G401 (cell line): Measurements from ENCODE around the gene RARA. TPM values are rescaled to one million over a fixed set of nuclear protein-coding genes. Genes with fewer than 3 reads are reported as not detected.

Experiments used
- DNase-seq: peaks from one replicate; pipeline ENCODE4 v3.0.0-alpha.2; 2015; ENCODE audit warnings: low spot score
- in situ Hi-C: cut with HindIII; loops from 2 replicates; pipeline ENCODE4 v1.10.0; 2016; ENCODE audit warnings: low sequenced_read_pairs, mixed read lengths
- total RNA-seq: library from RNA; depleted of rRNA; stranded (reverse); fragments of >200 nt; shearing (Covaris generic); gene quantifications from 2 replicates; pipeline ENCODE4 v1.2.3, GENCODE V29; 2014

RARA gene
- total RNA-seq, 1 experiment from 2014 or later: 11.8 TPM

DNA sequence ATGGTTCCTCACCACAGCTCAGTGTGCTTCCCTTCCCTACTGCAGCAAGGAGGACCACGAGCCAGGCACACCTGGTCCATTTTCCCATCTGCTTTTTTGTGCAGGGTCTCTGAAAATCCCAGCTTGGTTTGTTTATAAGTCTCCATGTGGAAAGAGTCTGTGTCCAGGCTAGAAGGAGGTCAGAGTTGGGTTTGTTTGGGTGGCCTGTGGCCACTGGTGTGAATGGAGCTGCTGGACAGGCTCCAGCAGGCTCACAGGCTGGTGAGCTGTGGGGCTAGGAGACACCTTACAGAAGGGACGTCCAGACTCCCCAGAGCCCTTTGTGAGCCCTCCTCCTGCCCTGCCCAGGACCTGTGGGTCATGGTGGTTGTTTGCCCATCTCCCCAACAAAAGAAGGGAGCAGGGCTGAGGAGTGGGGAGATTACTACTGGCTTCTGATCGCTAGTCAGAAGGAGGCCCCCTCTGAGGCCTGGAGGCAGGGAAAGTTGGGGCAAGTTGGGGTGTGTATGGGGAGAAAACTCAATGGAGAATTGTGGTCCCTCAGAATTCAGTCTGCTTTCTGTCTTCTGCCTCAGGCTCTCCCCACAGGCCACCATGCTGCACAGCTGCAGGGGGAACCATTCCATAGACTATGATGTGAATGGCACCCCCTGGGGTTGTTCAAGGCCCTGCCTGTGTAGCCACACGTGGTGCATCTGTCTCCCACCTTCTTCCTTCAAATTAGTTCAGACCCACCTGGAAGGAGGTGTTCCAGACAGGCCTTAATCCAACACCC lies 4.1 kb downstream of the RARA start:
- DNase-seq: no peak
- in situ Hi-C loops: loop anchor here (25.0 kb wide), 1 partner anchor 251 kb away; the partner anchor contains the start of genes MED24 and THRA

DNA sequence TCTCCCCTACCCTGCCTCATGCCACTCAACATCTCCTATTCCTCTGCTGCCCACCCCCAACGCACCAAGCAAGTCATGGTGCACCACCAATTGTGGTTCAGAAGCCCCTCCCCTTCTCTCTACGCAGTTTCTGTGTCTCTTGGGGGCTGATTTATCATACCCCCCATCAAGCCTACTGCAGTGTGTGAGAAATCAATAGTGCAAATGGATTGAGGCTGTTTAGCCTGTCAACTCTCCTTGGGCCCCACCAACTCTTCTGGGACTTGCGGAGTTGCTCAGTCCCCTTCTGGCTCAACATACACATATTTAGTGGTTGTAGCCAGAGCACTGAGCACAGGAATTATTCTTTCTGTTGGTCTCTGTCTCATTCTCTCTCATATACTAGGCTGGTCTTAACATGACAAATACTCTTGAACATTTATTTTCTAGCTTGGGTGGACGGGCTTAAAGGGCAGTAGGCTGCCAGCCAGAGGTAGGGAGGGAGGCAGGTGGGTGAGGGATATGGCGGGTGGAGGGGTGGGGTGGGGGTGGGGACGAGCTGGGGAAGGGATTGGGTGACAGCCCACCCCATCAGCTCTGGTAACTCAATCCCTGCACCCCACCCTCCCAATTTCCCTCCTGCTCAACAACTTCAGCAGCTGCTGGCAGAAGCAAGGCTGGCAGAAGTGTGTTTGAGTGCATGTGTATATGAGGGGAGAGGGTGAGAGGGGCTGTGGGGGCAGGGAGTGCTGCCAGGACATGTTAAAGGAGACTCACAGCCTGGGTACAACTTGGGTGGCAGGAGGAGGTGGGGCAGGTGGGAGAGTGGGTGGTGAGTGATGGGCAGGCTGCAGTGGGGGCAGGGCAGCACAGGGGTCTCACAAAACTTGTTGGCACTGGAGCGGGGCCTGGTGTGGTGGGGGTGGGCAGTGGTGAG lies 4.9 kb downstream of the RARA start:
- in situ Hi-C loops: loop anchor here (25.0 kb wide), 1 partner anchor 252 kb away; the partner anchor contains the start of genes MED24 and THRA
- no peak for DNase-seq

DNA sequence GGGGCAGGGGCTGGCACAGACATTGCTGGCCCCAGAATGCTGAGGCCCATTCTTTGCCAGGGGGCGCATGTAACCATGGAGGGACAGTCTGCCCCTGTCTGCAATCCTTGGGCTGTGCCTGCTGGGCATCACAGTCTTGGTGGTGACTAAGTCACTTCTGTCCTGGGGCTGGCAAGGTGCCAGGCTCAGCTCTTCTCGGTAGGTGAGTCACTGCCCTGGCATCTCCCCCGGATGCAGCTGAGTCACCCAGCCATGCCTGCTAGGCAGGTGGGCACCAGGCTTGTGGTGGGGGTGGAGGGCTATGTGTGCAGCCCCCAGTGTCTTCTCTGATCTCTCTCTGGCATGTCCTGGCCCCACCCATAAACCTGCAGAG lies 5.6 kb downstream of the RARA start:
- DNase-seq: peak; percentile 57
- in situ Hi-C loops: loop anchor here (25.0 kb wide), 1 partner anchor 252 kb away; the partner anchor contains the start of genes MED24 and THRA

DNA sequence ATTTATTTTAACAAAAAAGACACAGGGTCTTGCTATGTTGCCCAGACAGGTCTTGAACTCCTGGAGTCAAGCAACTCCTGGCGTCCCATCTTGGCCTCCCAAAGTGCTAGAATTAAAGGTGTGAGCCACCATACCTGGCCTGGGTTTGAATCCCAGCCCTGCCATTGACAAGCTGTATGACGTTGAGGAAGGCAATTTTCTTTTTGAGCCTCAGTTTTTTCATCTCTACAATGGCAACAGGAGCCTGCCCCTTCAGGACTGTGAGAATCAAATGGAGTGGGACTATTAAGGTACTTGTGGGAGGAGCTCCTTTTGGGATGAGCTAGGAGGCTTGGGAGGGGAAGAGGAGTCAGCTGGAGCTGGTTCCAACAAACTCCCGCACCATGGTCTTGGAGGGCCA lies 6.2 kb downstream of the RARA start:
- no peak for DNase-seq
- in situ Hi-C loops: loop anchor here (25.0 kb wide), 1 partner anchor 253 kb away; the partner anchor contains the start of genes MED24 and THRA

DNA sequence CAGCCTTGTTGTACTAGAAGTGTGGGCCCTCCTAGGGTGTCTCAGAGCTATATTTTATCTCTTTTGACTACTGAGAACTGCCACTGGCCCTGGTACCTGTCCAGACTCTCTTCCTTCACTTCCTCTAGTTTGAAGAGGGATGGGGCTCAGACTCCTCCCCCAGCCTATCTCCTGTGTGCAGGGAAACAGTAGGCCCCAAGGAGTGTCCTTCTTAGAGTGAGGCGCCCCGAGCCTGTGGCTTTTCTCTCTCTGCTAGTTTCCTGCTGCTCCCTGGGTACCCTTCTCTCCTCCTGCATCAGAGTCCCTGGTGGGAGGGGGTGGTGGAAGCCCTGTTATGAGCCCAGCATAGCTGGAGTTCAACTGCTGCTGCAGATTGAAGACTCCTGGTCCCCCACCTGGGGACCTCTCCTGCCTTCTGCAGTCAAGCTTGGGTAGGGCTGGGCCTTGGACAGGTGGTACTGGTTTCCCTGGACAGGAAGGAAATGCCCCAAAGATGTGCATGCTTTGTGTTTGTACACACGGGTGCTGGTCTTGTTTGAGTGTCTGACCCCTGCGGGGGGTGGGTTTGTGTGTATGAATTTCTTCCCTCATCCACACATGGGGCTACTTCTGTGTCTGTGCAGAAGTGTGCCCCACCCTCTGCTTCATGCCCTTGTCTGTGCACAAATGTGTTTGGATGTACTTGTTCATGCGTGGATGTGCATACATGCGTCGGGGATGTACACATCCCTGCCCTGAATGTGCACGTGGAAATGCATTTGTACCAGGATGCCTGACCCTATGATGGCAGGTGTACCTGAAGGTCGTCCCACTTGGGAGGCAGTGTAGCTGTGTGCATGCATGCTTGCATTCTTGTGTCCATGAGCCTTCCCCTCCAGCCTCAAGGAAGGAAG lies 6.9 kb downstream of the RARA start:
- in situ Hi-C loops: loop anchor here (25.0 kb wide), 1 partner anchor 254 kb away; the partner anchor contains the start of genes MED24 and THRA

DNA sequence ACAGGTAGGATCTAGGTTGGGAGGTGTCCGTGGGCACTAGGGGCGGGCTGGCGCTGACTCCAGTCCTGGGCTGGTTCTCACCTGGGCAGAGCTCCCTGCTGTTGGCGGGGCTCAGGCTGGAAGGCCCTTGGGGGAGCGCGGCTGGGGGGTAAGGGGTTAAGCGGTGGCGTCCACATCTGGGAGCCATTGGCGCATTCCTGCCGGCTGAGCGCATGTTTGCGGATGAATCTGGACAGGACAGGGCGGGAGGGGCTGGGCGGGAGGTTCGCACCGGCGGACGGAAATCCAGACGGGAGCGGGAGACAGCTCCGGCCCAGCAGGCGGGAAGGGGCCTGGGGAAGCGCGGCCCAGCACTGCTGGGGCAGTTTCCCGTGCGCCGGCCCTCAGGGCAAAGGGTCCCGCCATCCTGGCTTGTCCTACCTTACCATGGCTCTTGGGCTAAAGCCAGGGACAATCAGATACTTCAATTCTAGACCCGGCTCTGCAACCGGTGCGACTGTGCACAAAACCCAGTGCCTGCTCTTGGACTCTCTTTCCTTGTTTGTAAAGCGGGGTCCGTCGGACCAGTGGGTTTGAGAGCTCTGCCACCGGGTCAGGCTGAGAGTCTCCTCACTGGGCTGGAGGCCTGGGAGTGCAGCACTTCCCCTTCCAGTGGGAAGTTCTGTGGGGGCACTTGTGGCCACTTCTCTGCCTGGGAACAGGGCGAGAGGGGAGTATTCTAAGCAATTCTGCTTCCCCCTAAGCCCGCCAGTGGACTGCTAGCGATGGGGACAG lies 7.8 kb downstream of the RARA start:
- DNase-seq: no peak
- in situ Hi-C loops: loop anchor here (25.0 kb wide), 1 partner anchor 254 kb away; the partner anchor contains the start of genes MED24 and THRA

More for the DNA sequence above, 6.9 kb downstream of the RARA start:
- no peak for DNase-seq

DNA sequence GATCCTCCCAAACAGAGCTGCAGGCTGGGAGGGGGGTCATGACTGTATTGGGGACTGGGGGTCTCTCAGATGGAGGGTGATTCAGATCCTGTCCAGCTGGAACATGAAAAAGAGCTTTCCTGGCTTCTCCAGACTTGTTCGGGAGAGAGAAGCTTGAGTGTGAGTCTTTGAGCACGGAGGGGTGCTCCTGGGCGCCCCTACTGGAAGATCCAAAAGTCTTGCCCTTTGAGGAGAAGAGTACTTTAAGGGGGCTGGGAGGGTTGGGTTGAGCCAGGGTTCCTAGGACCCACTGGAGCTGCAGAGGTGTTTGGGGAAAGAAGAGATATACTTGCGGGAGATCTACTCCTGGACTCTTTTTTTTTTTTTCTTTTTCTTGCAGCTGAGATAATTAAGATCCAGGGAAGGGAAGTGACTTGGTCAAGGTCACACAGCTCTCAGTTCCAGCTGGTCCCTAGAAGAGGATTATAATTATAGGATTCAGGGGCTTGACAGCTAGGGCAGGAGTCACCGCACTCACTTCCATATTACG lies 8.4 kb downstream of the RARA start:
- peak; percentile 67 for DNase-seq
- in situ Hi-C loops: loop anchor here (25.0 kb wide), 1 partner anchor 255 kb away; the partner anchor contains the start of genes MED24 and THRA

DNA sequence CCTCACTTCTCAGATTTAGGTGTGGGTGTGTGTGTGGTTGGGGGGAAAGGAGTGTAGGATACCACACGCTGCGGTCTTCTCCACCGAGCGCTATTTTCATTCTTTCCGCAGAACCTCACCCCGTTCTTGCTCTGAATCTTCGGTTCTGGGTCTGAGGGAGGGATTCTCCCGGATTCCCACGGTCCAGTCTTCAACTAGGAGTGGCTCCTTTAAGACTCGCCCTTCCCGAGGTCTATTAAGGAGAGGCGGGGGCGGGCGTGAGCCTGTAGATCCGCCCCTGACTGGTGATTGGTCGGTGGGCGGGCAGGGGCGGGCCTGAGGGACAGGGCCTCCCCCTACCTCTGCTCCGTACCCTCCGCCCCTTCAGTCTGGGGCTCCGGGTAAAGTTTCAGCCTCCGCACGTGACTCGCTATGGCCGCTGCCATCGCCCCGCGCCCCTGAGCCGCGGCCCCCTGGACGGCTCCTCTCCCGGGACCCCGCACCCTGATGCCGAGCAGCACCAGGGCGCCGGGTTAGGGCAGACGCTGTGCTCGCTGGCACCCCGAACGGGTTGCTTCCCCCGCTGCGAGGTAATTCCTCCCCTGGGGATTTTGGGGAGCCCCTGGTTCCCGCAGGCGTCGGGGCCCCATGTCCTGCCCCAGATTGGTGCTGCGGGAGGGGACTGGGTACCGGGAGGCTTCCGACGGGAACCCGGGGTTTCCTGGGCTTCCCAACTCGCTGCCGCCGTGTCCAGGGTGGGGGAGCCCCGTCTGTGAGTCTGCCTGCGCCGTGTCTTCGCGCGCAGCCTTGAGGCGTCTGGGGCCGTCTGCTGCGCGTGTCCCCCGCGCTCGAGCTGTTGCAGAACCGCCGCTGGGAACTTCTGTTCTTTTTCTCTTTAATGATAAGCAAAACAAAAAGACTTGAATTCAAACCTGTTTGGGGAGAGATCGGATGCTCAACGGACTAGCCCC lies 9.2 kb downstream of the RARA start:
- in situ Hi-C loops: loop anchor here (25.0 kb wide), 1 partner anchor 256 kb away; the partner anchor contains the start of genes MED24 and THRA
- DNase-seq: peak; percentile 98

DNA sequence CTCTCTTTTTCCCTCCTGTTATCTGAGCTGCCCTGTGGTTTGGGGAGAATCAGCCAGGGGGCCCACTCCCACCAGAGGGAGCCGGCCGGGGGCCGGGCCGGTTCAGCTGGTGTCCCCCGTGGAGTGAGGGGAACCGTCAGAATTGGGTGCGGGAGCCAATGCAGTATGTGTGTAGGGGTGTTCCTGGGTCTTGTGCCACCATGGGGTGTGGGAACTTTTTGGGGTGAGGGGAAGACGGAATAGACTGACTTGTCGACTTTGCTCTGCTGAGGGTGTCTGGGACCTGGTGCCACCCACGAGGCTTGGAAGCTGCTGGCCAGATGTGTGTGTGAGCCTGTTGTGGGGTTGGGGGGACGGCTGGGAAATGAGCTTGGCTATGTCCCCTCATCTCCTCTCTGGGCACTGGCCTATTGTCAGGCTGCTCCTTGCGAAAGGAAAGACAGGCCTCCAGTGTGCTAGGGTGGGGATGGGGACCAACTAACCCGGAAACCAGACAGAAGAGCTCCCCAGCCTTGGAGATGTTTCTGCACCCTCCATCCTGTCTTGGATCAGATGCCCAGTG lies 9.9 kb downstream of the RARA start:
- in situ Hi-C loops: loop anchor here (25.0 kb wide), 1 partner anchor 257 kb away; the partner anchor contains the start of genes MED24 and THRA
- no peak for DNase-seq

DNA sequence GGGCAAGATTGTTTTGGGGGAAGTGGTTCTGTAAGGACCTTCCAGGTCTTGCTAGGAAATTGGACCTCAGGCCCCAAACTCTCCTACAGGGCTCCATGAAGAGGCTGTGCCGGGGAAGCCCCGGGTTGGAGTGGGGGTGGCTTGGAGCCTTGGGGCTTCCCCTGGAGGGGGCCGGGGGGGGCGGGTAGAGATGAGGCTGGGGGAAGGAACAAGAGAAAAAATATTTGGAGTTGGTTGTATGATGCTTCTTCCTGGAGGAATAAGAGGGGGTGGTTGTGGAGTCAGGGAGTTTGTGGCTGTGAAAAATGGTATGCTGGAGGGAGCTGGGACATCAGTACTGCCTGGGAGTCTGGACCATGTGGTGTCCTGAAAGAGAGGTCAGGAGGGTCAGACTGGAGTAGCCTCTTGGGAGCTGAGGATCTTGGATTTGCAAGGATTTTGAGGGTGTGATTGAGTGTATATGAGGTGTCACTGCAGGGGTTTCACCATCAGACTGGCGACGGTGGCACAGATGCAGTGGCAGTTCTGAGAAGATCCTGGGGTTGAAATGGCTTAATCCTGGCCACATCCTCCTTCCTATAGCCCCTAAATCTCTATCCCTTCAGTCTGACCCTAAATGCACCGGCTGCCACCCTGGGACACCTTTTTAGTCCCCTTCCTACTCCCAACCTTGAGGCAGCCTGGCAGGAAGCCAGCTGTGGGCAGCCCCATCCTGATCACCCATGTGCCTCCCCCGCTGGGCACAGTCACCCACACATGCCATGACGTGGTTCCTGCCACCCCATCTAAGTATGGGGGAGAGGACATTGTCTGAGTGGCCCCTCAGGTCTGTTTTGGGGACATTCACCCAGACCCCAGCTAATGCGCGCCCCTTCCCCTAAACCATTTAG lies 10.9 kb downstream of the RARA start:
- DNase-seq: no peak
- in situ Hi-C loops: loop anchor here (25.0 kb wide), 1 partner anchor 258 kb away; the partner anchor contains the start of genes MED24 and THRA

DNA sequence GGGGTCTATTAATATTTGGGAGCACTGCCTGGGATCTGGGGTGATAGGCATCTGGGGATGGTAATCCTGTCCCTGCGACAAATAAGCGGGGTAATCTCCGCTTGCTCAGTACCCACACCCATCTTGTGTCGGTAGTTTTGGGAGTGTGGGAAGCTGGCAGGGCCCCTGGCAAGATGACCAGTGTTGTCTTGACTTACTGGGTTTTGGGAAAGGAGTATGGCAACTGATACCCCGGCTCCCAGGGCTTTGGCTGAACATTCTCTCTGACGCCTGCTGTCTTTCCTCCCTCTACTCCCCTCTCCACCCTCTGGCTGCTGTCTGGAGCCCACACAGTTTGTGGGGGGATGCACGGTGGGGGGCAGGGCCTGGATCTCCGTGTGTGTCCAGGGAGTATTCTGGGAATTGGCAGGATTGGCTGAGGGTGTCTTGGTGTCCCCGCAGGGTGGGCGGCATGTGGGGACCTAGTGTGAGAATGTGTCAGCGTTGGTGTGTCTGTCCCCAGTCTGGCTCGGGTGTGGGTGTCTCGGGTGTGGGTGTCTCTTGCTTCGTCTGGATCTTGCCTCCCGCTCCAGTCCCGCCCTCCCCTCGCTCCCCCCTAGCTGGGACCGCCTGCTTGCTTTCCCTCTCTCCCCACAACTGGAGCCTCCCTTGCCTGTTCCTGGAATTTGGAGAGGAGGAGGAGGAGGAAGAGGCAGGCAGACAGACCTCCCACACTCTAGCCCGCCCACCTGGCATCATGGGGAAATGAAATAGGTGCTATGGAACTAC lies 12.0 kb downstream of the RARA start:
- DNase-seq: no peak
- in situ Hi-C loops: loop anchor here (25.0 kb wide), 1 partner anchor 259 kb away; the partner anchor contains the start of genes MED24 and THRA

DNA sequence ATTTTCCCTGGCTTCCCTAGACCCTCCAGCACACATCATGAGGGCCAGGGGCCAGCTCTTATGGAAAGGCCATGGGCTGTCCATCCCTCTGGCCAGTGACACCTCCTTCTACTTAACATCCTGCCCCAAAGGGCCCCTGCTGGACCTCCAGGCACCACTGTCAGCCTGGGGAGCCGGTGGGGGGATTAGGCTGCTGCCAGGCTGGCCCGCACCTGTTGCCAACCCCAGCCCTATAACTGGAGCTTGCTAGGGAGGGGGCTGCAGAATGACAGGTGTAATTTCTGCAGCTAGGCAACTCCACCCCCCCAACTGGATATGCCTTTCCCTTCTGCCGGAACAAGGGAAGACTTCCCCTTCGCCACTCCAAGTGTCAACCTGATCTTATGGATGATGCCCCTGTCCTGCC lies 12.5 kb downstream of the RARA start:
- DNase-seq: no peak
- in situ Hi-C loops: loop anchor here (25.0 kb wide), 1 partner anchor 259 kb away; the partner anchor contains the start of genes MED24 and THRA

DNA sequence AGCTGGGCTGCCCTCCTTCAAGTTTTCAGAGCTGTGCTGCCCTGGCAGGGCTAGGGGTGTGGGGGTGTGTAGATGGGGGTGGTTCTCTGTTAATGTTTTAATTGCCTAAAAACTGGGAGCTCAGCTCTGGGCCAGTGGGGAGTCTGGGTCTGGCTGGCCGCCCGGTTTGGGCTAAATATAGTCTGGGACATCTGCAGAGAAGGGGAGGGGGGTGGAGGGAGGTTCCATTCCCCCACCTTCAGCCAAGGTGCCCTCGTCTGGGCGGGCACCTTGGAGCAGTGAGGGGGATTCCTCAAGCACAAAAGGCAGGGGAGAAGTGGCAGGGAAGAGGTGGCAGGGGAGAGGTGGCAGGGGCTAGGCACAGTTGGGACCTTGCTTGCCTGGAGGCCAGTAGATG lies 13.0 kb downstream of the RARA start:
- in situ Hi-C loops: loop anchor here (25.0 kb wide), 1 partner anchor 260 kb away; the partner anchor contains the start of genes MED24 and THRA
- DNase-seq: peak; percentile 90
